HepG2 (cell line): ENCODE measurements around the gene STK32B. TPM values are rescaled to one million over a fixed set of nuclear protein-coding genes. Genes with fewer than 3 reads are reported as not detected.

Experiments
- ATAC-seq: fragments of 200-7000 bp; cut with Tn5 transposase; 3 replicates; pipeline ENCODE4 v1.9.1; 2020; ENCODE audit warnings: mild to moderate bottlenecking, moderate library complexity
- BruUV-seq: library from RNA; stranded (reverse); fragments of 400-500 nt; replicated peaks from 2 replicates; lab custom pipeline; 2021; lab: Mats Ljungman, UMichigan
- CTCF ChIA-PET: fragments of 300-600 bp; formaldehyde crosslinking; extraction: SDS; loops from one replicate; lab custom pipeline; 2021; ENCODE audit warnings: low total read pairs, inconsistent platforms, low intra/inter-chr PET ratio; lab: Yijun Ruan, JAX
- POLR2A ChIA-PET: fragments of 350-600 bp; sonication (Branson Sonifier 250); formaldehyde crosslinking; loops from one replicate; lab custom pipeline; 2020; ENCODE audit warnings: antibody characterized with exemption, inconsistent platforms; lab: Yijun Ruan, JAX
- DNase-seq: peaks from one replicate; pipeline ENCODE4 v3.0.0-alpha.2; 2015; ENCODE audit warnings: low spot score
- FAIRE-seq: peaks from 3 replicates; lab custom pipeline; 2011; peaks lifted over from hg19 to GRCh38; lab: Jason Lieb, UNC
- H2AFZ ChIP-seq: one replicate; pipeline ENCODE4 v1.6.1; 2011; ENCODE audit warnings: low read length, inconsistent platforms
- H3K27ac ChIP-seq: fragments of 300-600 bp; 3 replicates; pipeline ENCODE4 v1.8.0; 2011; ENCODE audit warnings: mixed run types, mild to moderate bottlenecking, mixed read lengths, low read length, inconsistent platforms; ENCODE audit not compliant: insufficient read depth; ENCODE audit errors: extremely low read length
- H3K27me3 ChIP-seq, 2 experiments: fragments of 200-600 bp in 1 of 2; 2 replicates in 1 of 2; 3 replicates in 1 of 2; pipeline versions ENCODE4 v1.6.0 to v1.8.0; 2011; ENCODE audit warnings: low read length in 2 of 2, mild to moderate bottlenecking in 2 of 2, moderate library complexity in 2 of 2, inconsistent platforms in 1 of 2; ENCODE audit not compliant: insufficient read depth in 2 of 2, control insufficient read depth in 1 of 2
- H3K36me3 ChIP-seq, 2 experiments: fragments of 200-600 bp in 1 of 2; replicated peaks in 1 of 2; 2 replicates in 1 of 2; 3 replicates in 1 of 2; pipeline versions ENCODE4 v1.5.1 to v1.8.0; 2011; ENCODE audit warnings: low read length in 2 of 2, inconsistent platforms in 1 of 2; ENCODE audit not compliant: insufficient read depth in 2 of 2, control insufficient read depth in 1 of 2
- H3K4me1 ChIP-seq: 2 replicates; pipeline ENCODE4 v1.5.1; 2012; ENCODE audit warnings: low read length, inconsistent platforms; ENCODE audit not compliant: insufficient read depth
- H3K4me2 ChIP-seq: 2 replicates; pipeline ENCODE4 v1.6.0; 2011; ENCODE audit warnings: low read depth, low read length, inconsistent platforms
- H3K4me3 ChIP-seq, 3 experiments: fragments of 200-600 bp in 1 of 3; sonication (generic), shearing (Covaris generic) in 1 of 3; replicated peaks in 1 of 3; 2 replicates each; pipeline ENCODE4 v1.5.1; 2011 to 2016; ENCODE audit warnings: low read length in 3 of 3, inconsistent platforms in 2 of 3, low read depth in 2 of 3, mild to moderate bottlenecking in 2 of 3, control low read depth in 1 of 3, mixed read lengths in 1 of 3; ENCODE audit not compliant: insufficient read depth in 1 of 3
- H3K79me2 ChIP-seq: one replicate; pipeline ENCODE4 v1.6.1; 2011; ENCODE audit warnings: low read length, inconsistent platforms; ENCODE audit not compliant: insufficient read depth
- H3K9ac ChIP-seq: 2 replicates; pipeline ENCODE4 v1.6.0; 2011; ENCODE audit warnings: mild to moderate bottlenecking, low read depth, low read length, inconsistent platforms; ENCODE audit not compliant: insufficient read depth
- H3K9me3 ChIP-seq: 2 replicates; pipeline ENCODE4 v1.5.1; 2012; ENCODE audit warnings: mild to moderate bottlenecking, low read length
- H4K20me1 ChIP-seq: 2 replicates; pipeline ENCODE4 v1.6.0; 2011; ENCODE audit warnings: inconsistent platforms, mild to moderate bottlenecking, low read length, moderate library complexity; ENCODE audit not compliant: insufficient read depth
- CC2D1A ChIP-seq: sonication (generic); formaldehyde crosslinking; IDR thresholded peaks from 2 replicates; pipeline ENCODE4 v1.8.1; 2023; ENCODE audit warnings: mild to moderate bottlenecking, missing genetic modification reagents
- ELF1 ChIP-seq: sonication (generic); formaldehyde crosslinking; IDR thresholded peaks from 2 replicates; pipeline ENCODE4 v1.4.0; 2020; ENCODE audit warnings: missing genetic modification reagents
- MZF1 ChIP-seq: sonication (generic); formaldehyde crosslinking; IDR thresholded peaks from 2 replicates; pipeline ENCODE4 v1.8.1; 2023; ENCODE audit warnings: mild to moderate bottlenecking, missing genetic modification reagents, borderline replicate concordance
- NFE2L1 ChIP-seq: sonication (generic); formaldehyde crosslinking; IDR thresholded peaks from 2 replicates; pipeline ENCODE4 v1.4.0; 2020; ENCODE audit warnings: missing genetic modification reagents, mild to moderate bottlenecking, borderline replicate concordance
- RBFOX2 ChIP-seq: fragments of 200-400 bp; formaldehyde crosslinking; IDR thresholded peaks from 2 replicates; pipeline ENCODE4 v1.6.1; 2017; ENCODE audit warnings: low read depth, mild to moderate bottlenecking, low read length
- ZNF234 ChIP-seq: sonication (generic); formaldehyde crosslinking; conservative IDR thresholded peaks from 2 replicates; pipeline ENCODE4 v1.5.1; 2020; ENCODE audit warnings: mild to moderate bottlenecking, missing genetic modification reagents
- ZNF747 ChIP-seq: sonication (generic); formaldehyde crosslinking; IDR thresholded peaks from 2 replicates; pipeline ENCODE4 v1.8.1; 2023; ENCODE audit warnings: missing genetic modification reagents, mild to moderate bottlenecking, borderline replicate concordance
- WGBS: methylation state at CpG from one replicate; pipeline ENCODE4 v1.1.6; 2017; ENCODE audit warnings: low lambda C conversion rate; 5-methylcytosine and 5-hydroxymethylcytosine counted together
- in situ Hi-C: cut with HindIII; loops from 2 replicates; pipeline ENCODE4 v1.10.0; 2017; ENCODE audit warnings: low pct_unique_long_range_greater_than_20kb; ENCODE audit not compliant: extremely low pct_ligation_motif_present
- intact Hi-C: fragments of 100-400 bp; cut with micrococcal nuclease; formaldehyde crosslinking; loops from one replicate; pipeline ENCODE4 v1.10.0; 2022; ENCODE audit not compliant: unreplicated experiment
- polyA plus RNA-seq, 8 experiments: library from polyadenylated mRNA; depleted of rRNA in 3 of 8; stranded (reverse) in 7 of 8; unstranded in 1 of 8; fragments of >200 nt; fragmentation: Illumina TruSeq in 4 of 8; extraction: Trizol in 4 of 8; gene quantifications; 2 replicates each; pipeline versions ENCODE4 v1.2.1 to v1.2.3, GENCODE V29; 2011 to 2016; ENCODE audit warnings: low read depth in 4 of 8, missing spikeins in 1 of 8, mixed read lengths in 1 of 8; ENCODE audit not compliant: insufficient read depth in 1 of 8
- total RNA-seq, 5 experiments: library from RNA; depleted of rRNA; stranded (reverse); fragments of >200 nt; fragmentation: Illumina TruSeq; extraction: Trizol; gene quantifications; 2 replicates each; pipeline ENCODE4 v1.2.3, GENCODE V29; 2016; ENCODE audit warnings: low read depth in 1 of 5
- TF ChIP-seq, protein P1 (sequence below): sonication (generic); formaldehyde crosslinking; IDR thresholded peaks from 2 replicates; pipeline ENCODE4 v1.4.0; 2020; ENCODE audit warnings: missing genetic modification reagents, mild to moderate bottlenecking, borderline replicate concordance
- TF ChIP-seq, protein P2 (sequence below): sonication (generic); formaldehyde crosslinking; conservative IDR thresholded peaks from 2 replicates; pipeline ENCODE4 v1.4.0; 2020; ENCODE audit warnings: missing genetic modification reagents
- TF ChIP-seq, protein P3 (sequence below): sonication (generic); formaldehyde crosslinking; IDR thresholded peaks from 2 replicates; pipeline ENCODE4 v1.4.0; 2020; ENCODE audit warnings: missing genetic modification reagents, borderline replicate concordance
- TF ChIP-seq, protein P4 (sequence below): sonication (generic); formaldehyde crosslinking; IDR thresholded peaks from 2 replicates; pipeline ENCODE4 v1.4.0; 2020; ENCODE audit warnings: mild to moderate bottlenecking, missing genetic modification reagents
- TF ChIP-seq, protein P5 (sequence below): IDR thresholded peaks from 2 replicates; pipeline ENCODE4 v1.6.1; 2016; ENCODE audit warnings: low read depth, borderline replicate concordance

The STK32B gene
- total and polyA plus RNA-seq, 2 of the 13 experiments (the other 11 are each of a cell fraction or from before 2014, with no cell fraction given): not detected

DNA sequence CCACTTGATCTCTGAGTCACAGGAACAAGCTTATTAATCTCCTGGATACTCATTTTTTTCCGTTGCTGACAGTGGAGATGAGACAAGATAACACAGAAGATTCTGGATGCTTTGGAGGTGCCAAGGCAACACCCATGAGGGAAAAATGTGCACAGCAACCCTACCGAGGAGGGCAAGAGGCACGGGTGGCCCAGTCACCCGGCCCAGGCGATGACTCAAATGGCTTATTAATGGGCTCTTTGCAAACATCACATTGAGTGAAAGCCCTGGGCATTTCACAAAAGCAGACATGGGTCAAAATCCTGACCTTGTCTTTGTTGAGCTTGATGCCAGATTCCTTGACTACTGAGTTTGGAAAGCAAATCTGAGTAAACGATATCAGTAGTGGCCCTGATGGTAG is 315.1 kb downstream of the STK32B start (continued):
- TF ChIP-seq, protein P1, sequence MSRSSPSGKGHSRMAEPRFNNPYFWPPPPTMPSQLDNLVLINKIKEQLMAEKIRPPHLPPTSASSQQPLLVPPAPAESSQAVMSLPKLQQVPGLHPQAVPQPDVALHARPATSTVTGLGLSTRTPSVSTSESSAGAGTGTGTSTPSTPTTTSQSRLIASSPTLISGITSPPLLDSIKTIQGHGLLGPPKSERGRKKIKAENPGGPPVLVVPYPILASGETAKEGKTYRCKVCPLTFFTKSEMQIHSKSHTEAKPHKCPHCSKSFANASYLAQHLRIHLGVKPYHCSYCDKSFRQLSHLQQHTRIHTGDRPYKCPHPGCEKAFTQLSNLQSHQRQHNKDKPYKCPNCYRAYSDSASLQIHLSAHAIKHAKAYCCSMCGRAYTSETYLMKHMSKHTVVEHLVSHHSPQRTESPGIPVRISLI (CRISPR knock-in tag): no peak
- no peak for TF ChIP-seq CC2D1A
- TF ChIP-seq, protein P2, sequence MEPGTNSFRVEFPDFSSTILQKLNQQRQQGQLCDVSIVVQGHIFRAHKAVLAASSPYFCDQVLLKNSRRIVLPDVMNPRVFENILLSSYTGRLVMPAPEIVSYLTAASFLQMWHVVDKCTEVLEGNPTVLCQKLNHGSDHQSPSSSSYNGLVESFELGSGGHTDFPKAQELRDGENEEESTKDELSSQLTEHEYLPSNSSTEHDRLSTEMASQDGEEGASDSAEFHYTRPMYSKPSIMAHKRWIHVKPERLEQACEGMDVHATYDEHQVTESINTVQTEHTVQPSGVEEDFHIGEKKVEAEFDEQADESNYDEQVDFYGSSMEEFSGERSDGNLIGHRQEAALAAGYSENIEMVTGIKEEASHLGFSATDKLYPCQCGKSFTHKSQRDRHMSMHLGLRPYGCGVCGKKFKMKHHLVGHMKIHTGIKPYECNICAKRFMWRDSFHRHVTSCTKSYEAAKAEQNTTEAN (CRISPR knock-in tag): no peak

DNA sequence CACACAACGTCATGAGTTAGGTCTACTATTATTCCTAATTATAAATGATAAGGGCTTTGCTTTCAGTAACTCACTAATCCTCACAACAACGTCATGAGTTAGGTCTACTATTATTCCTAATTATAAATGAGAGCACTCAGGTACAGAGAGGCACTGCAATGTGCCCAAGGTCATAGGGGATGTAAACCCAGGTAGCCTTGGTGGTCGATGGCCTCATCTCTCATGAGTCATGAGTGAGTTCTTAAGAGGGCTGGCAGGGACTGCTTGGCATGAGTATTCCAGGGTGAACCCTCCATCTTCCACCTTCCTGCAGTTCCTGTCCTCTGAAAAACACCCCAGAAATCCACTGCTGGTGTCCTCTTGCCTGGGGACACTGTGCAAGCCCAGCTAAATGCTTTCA is 317.1 kb downstream of the STK32B start:
- Histone ChIP-seq H3K4me1 (no peaks in the 10 kb centered on the region), H3K9ac (no peak overlapping the region), H3K79me2 (no peaks in the 10 kb centered on the region), H3K36me3 (no peaks in the 10 kb centered on the region), H2AFZ (no peak overlapping the region), H3K9me3 (no peaks in the 10 kb centered on the region), H3K4me3 (no peak overlapping the region), H3K27ac (no peak overlapping the region), H3K27me3 (0 out of 5 replicates have a peak, but pooled peaks cover 0 to 3% of the 10 kb centered on the region in 2 experiments), H4K20me1 (no peaks in the 10 kb centered on the region; the same call in 1 of the 2 replicates), H3K4me2 (no peak overlapping the region)
- BruUV-seq: no TSS peak
- ATAC-seq (no peak), DNase-seq (no peak), FAIRE-seq (no peak)
- ChIA-PET POLR2A (no interaction called here), CTCF (no interaction called here)
- intact Hi-C loops: no loop called here
- 2% methylated on average over 3 of the region's 3 CpGs for WGBS
- in situ Hi-C loops: no loop called here
- TF ChIP-seq, protein P3, sequence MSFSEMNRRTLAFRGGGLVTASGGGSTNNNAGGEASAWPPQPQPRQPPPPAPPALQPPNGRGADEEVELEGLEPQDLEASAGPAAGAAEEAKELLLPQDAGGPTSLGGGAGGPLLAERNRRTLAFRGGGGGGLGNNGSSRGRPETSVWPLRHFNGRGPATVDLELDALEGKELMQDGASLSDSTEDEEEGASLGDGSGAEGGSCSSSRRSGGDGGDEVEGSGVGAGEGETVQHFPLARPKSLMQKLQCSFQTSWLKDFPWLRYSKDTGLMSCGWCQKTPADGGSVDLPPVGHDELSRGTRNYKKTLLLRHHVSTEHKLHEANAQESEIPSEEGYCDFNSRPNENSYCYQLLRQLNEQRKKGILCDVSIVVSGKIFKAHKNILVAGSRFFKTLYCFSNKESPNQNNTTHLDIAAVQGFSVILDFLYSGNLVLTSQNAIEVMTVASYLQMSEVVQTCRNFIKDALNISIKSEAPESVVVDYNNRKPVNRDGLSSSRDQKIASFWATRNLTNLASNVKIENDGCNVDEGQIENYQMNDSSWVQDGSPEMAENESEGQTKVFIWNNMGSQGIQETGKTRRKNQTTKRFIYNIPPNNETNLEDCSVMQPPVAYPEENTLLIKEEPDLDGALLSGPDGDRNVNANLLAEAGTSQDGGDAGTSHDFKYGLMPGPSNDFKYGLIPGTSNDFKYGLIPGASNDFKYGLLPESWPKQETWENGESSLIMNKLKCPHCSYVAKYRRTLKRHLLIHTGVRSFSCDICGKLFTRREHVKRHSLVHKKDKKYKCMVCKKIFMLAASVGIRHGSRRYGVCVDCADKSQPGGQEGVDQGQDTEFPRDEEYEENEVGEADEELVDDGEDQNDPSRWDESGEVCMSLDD (CRISPR knock-in tag): no peak
- TF ChIP-seq ZNF234 (CRISPR knock-in tag) (no peak), MZF1 (CRISPR knock-in tag) (no peak), ELF1 (CRISPR knock-in tag) (no peak), ZNF747 (no peak), RBFOX2 (no peak), NFE2L1 (CRISPR knock-in tag) (no peak)
- TF ChIP-seq, protein P4, sequence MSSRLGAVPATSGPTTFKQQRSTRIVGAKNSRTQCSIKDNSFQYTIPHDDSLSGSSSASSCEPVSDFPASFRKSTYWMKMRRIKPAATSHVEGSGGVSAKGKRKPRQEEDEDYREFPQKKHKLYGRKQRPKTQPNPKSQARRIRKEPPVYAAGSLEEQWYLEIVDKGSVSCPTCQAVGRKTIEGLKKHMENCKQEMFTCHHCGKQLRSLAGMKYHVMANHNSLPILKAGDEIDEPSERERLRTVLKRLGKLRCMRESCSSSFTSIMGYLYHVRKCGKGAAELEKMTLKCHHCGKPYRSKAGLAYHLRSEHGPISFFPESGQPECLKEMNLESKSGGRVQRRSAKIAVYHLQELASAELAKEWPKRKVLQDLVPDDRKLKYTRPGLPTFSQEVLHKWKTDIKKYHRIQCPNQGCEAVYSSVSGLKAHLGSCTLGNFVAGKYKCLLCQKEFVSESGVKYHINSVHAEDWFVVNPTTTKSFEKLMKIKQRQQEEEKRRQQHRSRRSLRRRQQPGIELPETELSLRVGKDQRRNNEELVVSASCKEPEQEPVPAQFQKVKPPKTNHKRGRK (CRISPR knock-in tag): no peak
- TF ChIP-seq, protein P5, sequence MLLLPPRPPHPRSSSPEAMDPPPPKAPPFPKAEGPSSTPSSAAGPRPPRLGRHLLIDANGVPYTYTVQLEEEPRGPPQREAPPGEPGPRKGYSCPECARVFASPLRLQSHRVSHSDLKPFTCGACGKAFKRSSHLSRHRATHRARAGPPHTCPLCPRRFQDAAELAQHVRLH (CRISPR knock-in tag): no peak
